ENCODE results near the gene CERKL.

Gene CERKL

GRCh38 chr2:181628590-181629585 lies 28.0 kb downstream of the CERKL start:
- DNase-seq (ENCODE audit: extremely low read depth, low read depth), result no peak
- no peak overlapping the region for H3K4me3 ChIP-seq (replicated peaks; ENCODE audit: low read depth, low read length)
- no peak for TF ChIP-seq CTCF (IDR thresholded peaks at IDR 0.05; ENCODE audit: low read depth, low read length, missing control alignments)

- H3K4me3 ChIP-seq (replicated peaks; ENCODE audit: low read depth, low read length), result no peak overlapping the region
- no peak for TF ChIP-seq CTCF (IDR thresholded peaks at IDR 0.05; ENCODE audit: low read depth, low read length, missing control alignments)
- DNase-seq (ENCODE audit: extremely low read depth, low read depth), result no peak
These were observed 29.4 kb downstream of the CERKL start for GRCh38 chr2:181627545-181627944.

GRCh38 chr2:181626671-181627070 lies 30.2 kb downstream of the CERKL start:
- no peak for DNase-seq (ENCODE audit: extremely low read depth, low read depth)
- H3K4me3 ChIP-seq (replicated peaks; ENCODE audit: low read depth, low read length), result no peak overlapping the region
- TF ChIP-seq CTCF (IDR thresholded peaks at IDR 0.05; ENCODE audit: low read depth, low read length, missing control alignments), result no peak

- no peak overlapping the region for H3K4me3 ChIP-seq (replicated peaks; ENCODE audit: low read depth, low read length)
- TF ChIP-seq CTCF (IDR thresholded peaks at IDR 0.05; ENCODE audit: low read depth, low read length, missing control alignments), result no peak
- DNase-seq (ENCODE audit: extremely low read depth, low read depth), result no peak
These were observed 33.7 kb downstream of the CERKL start for GRCh38 chr2:181623159-181623558.

- no peak for TF ChIP-seq CTCF (IDR thresholded peaks at IDR 0.05; ENCODE audit: low read depth, low read length, missing control alignments)
- DNase-seq (ENCODE audit: extremely low read depth, low read depth), result no peak
- no peak overlapping the region for H3K4me3 ChIP-seq (replicated peaks; ENCODE audit: low read depth, low read length)
These were observed 35.0 kb downstream of the CERKL start for GRCh38 chr2:181621779-181622490.

- DNase-seq (ENCODE audit: extremely low read depth, low read depth), result no peak
- no peak overlapping the region for H3K4me3 ChIP-seq (replicated peaks; ENCODE audit: low read depth, low read length)
- no peak for TF ChIP-seq CTCF (IDR thresholded peaks at IDR 0.05; ENCODE audit: low read depth, low read length, missing control alignments)
These were observed 37.4 kb downstream of the CERKL start for GRCh38 chr2:181619516-181619915.
